GM19438 (cell line): Measurements from ENCODE around the gene SORL1-AS1.

Experiments used
- ATAC-seq: cut with Tn5 transposase; IDR thresholded peaks from one replicate; pipeline ENCODE4 v1.9.1; 2021; ENCODE audit warnings: low read depth; ENCODE audit not compliant: unreplicated experiment

Gene SORL1-AS1

DNA sequence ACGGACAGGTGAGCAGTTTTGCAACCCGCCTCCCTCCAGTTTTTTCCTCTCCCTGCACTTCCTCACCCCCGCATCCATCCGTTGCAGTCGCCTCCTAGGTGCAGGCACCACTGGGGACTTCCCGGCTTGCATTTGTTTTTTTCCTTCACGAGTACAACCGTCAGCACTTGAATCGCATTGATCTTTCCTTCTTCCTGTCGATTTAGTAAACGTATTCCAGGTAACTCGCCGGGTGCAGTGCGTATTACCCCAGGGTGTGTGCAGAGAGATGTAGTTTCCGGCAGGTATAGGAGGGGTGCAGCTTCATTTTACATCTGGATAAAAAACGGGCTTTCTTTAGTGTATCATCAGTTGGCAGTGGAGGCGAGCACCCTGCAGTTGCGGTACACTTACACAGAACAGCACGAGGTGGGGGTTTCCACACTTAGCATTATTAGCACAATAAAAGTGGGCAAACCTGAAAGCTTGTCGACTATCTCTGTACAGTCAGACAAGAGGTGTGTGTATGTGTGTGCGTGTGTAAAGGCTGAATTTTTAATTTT is at the start of gene SORL1-AS1:
SORL1-AS1 (minus strand) TSS at position 359 of the 542 bp plus-strand sequence.
- peak; percentile 6 for ATAC-seq

DNA sequence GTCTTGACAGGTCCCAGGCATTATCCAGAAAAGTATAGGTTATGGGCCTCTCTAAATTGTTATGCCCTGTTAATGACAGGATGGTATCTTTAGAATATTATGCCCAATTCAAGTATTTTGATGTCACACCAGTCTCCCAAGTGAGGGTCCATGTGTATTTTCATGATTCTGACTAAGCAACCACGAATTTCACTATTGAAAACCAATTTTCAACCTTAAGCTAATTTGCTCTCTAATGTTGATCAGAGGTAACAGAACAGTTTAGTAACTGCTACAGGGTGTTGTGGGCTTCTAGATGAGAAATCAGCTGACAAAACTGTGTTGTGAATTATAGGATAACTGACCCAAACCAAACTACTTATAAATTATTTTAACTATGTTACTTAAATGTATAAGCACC is 48.0 kb upstream of the SORL1-AS1 start:
- no peak for ATAC-seq

DNA sequence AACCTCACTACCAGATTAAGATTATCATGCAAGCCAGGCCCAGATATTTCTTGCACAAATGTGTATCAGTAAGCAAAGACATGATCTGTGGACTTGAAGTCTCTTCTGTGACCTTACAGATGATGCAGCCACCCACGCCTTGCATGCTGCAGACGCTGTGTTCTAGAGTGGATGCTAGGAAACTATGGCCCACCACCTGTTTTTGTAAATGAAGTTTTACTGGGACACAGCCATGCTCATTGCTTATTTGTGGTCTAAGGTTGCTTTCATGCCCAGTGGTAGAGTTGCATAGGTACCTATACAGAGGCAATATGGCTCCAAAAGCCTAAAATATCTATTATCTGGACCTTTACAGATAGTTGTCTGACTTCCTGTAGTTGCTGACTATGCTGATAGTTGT is 47.5 kb upstream of the SORL1-AS1 start:
- ATAC-seq: no peak

DNA sequence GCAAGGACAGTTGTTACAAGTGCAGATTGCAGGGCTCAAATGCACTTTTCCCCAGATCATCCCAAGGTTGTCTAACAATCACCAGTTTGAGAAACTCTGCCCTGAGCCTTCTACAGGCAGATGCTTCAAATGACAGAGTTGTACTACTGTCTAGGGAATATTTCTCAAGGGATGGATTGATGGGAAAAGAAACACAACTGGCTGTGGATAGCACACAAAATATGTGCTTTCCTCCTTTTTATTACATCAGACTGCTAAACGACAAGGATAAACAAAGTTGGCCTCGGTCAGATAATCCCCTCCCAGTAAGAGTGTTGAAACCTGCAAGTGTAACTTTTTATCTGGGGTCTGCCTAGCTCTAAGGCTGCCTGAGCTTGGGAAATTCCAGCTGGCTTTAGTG is 46.6 kb upstream of the SORL1-AS1 start:
- no peak for ATAC-seq

DNA sequence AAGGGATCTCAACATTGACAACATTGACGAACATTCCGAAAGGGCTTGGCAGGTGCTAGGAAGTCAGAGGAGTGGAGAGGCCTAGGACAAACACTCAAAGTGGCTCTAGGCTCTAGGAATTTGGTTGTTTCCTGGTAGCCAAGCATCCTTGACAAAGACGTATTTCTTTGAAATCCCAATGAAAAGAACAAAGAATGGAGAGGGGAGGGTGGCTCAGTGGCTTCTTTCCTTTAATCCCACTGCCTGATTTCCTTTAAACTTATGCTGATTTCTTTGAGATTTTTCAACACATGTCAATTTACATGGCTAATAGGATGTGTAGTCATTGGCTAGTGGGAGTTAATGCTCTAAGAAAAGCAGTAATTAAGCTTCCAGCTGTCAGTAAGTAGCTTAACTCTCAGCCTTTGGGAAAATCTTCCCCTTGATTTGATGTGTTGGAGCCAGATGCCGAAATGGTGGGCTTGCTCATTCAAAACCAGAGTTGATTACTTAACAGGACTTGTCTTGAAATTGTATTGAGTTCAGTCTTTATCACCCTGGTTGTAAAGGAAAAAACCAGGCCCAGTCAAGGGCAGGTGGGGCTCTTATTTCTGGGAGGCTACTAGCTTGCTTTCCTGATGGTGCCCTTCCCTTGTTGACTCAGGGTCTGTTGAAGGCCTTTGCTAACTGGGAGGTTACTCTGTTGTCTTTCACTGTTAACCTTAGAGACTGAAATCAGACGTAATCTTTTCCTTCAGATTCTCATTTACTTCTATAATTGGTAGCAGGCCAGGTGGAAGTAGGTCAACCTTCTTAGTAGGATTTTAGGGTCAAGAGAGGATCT is 44.6 kb upstream of the SORL1-AS1 start:
- ATAC-seq: no peak

DNA sequence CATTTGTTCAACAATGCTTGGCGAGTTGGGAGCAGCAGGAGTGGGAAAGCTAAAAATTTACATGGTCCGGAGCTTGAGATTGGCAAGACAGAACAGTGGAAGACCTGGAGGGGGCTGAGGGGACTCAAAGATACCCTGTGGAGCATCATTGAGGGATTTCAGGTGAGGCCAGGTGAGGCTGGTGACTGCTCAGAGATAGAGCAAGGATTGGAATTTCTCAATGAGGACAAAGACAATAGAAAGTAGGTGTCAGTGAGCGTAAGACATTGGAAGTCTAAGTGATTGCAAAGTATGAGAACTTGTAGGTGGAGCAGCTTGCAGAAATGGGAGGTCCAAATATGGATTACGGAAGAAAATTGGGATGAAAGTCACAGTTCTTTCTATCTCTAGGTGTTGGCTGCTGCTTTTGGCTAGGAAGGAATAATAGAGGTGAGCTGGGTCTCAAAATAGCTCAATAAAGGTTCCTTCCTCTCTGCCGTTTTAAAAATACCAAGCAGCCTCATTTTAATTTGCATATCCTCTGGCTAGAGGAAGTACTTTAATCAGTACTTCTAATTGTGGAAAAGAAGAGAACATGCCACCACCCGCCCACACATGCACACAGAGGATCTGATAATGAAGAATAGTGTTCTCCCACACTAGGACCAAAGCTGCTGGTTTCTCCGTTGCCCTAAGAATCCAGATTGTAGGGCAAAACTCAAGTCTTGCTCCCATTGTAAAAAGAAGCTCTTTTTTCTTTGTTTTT is 41.8 kb upstream of the SORL1-AS1 start:
- ATAC-seq: peak; percentile 60

DNA sequence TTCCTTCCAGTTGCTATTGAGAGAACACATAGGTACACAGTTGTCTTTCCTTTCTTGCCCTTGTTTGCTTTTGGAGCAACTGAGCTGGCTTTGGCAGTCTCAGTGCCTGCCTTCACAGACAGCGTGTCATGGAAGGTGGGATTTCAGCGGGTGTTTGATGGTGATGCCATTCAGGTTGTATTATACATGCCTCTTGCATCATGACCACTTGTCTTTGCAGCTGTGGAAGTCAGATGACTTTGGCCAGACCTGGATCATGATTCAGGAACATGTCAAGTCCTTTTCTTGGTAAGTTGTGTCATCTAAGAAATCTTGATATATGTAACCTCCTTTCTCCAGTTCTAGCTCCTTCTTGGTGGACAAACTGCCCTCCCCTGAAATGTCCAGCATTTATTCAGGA is 37.1 kb upstream of the SORL1-AS1 start:
- ATAC-seq: no peak

DNA sequence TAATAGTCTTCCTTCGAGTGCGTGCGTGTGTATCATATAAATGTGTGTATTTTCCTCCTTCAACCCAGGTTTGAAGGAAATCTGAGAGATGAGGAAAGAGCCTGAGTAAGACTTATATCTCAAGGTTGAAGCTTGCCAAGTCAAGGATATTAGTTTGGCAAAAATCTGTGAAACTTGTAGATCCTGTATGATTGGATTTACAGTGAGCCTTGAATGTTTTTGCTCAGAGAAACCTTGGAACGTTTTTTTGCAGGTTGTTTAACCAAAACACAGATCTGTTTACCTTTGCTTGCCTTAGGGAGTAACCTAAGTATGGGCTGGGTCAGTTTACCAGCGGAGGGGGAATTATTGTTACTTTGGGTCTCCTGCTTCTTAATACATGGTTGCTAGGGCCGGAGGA is 35.9 kb upstream of the SORL1-AS1 start:
- ATAC-seq: no peak

DNA sequence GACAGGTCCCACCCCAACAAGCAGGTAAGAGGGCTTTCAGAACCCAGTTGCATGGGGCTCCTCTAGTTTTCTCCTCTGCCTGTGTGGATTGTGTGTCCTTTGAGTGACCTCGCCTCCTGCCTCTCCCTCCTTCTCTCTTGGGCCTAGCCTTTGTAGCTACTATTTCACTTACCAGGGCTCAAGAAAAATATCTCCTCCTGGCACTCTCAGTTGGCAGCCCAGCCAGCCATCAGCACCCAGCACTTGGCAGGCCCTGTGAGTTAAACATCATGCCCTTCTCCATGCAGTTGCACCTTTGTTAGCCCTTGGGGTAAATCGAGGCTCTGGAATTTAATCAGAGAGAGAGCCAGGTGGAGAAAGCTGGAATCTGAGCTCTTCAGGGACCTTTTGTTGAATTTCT is 35.4 kb upstream of the SORL1-AS1 start:
- no peak for ATAC-seq

DNA sequence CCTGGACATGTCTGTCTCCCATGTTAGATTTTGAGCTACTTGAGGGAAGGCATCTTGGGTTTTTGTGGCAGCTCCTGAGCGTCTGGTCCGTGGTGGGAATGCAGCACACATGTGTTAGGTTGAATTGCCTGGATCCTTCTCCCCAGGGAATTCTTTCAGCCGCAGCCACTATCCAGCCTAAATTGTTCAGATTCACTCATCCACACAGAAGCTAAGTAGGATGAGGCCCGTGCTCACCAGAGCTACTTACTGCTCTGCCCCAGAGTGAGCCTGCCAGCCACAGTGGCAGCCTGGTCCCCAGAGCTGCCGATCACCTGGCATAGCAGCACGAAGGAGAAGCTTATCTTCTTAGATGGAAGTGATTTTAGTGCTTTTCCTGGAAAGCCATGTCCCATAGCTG is 34.4 kb upstream of the SORL1-AS1 start:
- no peak for ATAC-seq

DNA sequence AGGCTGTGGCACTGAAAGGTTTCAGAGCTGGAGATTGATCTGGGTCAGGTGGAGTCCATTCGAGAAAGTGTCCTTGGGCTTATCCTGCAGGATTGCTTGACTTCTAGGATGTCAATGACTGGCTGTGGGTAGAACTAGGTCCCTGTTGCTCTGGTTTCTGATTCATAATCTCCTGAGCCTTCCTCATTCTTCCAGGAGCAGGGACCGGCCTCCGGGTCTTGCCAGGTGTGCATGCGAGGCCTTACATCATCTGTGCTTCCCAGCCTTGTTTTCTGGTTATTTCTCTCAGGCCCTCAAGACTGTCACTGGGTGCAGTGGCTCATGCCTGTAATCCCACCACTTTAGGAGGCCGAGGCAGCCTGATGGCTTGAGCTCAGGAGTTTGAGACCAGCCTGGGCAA is 33.3 kb upstream of the SORL1-AS1 start:
- no peak for ATAC-seq

DNA sequence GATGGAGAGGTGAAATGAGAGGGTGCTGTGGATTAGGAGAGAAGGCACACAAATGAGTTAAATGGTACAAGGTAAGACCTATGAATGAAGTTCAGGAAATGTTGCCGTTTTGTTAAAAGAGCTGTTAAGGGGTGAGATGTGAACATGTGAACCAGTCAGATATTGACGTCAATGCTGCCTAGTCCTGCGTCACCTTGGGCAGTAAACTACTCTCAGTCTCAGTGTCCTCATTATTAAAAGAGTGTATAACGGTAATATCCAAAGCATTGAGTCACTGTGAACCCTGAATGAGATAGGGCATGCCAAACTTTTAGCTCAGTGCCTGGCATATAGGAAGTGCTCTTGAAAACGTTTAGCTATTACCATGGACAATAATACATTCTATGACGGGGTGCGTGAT is 32.4 kb upstream of the SORL1-AS1 start:
- ATAC-seq: no peak

DNA sequence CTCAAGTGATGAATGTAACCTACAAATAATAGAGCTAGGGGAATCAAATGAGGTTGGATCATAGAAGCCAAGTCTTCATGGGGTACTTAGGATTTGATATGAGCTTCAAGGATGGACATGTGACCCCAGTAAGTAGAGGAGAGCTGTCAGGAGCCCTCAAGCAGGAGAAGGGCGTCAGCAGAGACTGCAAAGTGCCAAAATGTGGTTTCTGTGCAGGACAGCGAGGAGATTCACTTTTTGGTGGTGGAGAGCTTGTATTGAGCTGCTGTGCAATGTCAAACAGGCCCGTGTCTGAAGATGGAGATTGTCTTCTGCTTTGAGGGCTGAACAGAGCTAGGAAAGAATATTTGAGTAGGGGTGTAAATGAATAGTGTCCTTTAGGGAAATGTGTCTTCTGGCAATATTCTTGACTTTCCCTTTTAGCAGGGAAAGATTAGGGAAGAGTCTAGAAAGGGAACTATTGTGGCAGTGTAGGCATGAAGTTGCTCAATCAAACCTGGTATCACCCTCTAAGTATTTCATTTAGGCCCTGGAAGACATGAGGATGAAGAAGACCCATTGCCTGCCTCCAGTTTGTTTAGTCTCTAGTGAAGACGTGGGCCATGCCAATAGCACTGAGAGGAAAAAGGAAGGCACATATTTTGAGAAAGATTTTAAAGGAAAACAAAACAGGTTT is 31.2 kb upstream of the SORL1-AS1 start:
- no peak for ATAC-seq

DNA sequence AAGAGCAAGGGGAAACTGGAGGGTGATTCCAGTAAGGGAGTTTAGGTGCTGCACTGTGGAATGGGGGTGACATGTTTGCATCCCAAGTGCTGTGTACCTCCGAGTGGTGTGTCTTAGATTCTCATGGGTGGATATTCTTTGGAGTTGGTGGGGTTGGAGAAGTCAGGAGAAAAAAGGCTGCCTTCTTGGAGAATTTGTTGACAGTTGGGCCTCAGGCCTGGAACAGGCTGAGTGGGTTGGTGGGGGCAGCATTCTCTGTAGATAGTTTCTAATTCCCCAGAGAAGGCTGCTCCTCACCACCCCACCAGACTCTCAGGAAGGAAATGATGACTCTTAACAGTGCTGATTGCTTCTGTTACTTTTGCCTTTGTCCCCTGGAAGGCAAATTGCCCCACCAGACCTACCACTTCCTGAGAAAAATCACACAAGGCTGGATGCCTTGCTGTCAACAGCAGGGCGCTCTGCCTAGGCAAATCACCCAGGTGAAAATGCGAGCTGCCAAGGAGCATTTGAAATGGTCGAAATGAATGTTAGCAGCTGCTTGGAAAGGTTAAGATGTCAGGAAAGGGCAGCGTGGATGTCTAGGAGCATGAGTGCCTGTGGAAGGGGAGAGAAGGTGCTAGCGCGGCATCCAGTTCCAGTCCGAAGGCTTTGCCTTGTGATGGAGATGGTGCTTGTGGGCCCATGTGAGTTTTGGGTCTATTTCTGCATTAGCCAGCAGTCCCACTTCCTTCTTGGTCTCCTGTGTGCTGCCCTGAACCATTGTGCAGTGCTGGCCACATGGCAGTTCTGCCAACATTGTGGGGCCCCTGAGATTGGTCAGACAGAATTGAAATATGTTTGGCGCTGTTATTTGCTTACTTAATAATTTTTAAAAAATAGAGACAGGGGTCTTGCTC is 29.7 kb upstream of the SORL1-AS1 start:
- peak; percentile 93 for ATAC-seq

DNA sequence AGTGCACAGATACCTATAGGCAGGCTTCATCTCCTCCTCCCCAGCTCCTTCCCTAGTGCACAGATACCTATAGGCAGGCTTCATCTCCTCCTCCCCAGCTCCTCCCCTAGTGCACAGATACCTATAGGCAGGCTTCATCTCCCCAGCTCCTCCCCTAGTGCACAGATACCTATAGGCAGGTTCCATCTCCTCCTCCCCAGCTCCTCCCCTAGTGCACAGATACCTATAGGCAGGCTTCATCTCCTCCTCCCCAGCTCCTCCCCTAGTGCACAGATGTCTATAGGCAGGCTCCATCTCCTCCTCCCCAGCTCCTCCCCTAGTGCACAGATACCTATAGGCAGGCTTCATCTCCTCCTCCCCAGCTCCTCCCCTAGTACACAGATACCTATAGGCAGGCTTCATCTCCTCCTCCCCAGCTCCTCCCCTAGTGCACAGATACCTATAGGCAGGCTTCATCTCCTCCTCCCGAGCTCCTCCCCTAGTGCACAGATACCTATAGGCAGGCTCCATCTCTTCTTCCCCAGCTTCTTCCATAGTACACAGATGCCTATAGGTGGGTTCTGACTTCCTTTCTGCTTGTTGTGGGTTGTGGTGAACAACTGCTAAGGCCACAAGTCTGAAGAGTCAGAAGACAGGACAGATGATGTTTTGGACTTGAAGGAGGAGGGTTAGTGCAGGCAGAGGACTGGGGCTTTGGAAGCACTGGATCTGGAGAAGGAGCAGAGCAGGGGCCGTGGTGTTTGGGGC is 28.9 kb upstream of the SORL1-AS1 start:
- ATAC-seq: peak; percentile 51

DNA sequence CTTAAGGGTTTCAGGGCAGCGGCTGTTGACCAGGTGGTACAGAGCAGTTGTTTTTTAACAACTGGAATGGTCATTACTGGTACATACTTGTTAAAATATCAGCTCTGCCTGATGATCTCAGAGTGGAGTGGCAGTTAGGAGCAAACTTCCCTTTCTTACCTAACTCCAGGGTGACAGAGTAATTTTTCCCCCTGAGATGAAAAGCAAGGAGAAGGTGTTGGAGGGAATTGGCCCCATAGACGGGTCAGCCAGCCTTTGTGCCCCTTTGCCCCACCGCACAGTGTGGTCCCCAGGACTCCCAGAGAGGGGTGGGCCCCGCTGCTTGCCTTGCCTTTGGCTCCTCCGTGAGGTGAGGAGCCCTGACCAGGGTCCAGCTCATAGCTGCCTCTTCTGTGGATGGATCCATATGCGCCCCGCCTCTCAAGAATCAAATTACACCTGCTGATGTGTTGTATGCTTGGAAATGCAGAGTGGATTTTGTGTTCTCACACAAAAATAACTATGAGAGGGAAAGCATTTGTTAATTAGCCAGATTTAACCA is 27.0 kb upstream of the SORL1-AS1 start:
- ATAC-seq: no peak

DNA sequence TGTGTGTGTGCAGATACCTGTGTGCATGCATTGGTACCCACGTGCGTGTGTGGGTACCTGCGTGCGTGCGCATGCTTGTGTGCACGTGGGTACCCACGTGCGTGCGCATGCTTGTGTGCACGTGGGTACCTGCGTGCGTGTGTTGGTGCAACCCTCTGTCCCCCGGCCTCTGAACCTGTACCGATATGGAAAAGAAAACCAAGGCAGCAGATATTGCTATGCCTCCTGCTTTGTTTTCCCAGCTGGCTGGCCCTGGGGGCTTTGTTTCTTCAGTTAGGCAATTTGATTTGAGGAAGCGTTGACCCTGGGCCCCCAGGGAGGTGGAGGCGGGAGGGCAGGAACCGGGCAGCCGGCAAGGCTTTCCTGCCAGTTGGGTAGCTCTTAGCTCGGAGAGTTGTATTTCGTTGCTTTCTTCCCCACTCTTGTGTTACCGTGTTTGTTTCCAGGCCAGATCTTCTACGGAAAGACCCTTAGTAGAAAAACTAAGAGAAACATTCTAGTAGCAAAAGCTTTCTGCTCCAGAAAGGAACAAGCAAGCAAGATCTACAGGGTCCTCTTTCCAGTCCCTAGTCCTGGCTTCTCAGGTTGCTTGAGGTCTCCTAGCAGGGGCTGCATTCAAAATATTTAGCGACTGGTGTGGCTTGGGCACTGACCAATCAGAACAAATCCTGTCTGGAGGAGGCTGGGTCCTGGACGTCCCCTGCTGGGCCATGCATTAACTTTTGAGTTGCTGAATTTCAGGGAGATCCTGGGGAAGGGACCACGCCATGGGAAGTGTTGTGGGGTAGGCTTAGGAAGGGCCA is 26.3 kb upstream of the SORL1-AS1 start:
- ATAC-seq: no peak

DNA sequence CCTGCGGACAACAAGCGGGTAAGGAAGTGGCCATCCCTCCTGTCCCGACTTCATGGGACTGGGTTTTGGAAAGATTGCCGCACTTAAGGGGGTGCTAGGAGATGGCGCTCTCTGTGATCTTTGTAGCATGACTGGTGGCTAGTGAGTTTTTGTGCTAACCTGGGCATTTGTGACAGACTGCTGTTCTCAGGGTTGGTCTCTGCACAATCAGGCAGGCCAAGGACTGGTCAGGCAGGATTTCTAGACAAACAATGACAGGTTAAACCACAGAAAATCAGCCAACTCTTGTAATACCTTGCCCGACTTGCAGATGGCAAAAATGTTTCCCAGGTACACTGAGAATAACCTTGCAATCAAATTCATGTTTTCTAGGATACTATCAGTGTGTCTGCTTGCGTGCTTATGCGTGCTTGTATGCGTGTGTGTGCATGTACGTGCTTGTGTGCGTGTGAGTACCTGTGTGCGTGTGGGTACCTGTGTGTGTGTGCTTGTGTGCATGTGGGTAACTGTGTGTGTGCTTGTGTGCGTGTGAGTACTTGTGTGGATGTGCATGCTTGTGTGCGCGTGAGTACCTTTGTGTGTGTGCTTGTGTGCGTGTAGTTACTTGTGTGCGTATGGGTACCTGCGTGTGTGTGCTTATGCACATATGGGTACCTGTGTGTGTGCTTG is 25.6 kb upstream of the SORL1-AS1 start:
- ATAC-seq: no peak
